PC-3 (cell line): Measurements from ENCODE around the gene TCERG1L.

Source experiments
- CTCF ChIP-seq: fragments of 300-600 bp; sonication (generic); conservative IDR thresholded peaks from 2 replicates; pipeline ENCODE4 v1.5.1; 2017; ENCODE audit warnings: antibody characterized with exemption, low read depth, mild to moderate bottlenecking, low read length
- EZH2phosphoT487 ChIP-seq: fragments of 300-600 bp; sonication (generic); IDR thresholded peaks from 2 replicates; pipeline ENCODE4 v1.6.1; 2018; ENCODE audit warnings: mild to moderate bottlenecking, antibody characterized with exemption, low read length, borderline replicate concordance

- TF ChIP-seq CTCF: no peak
- no peak for TF ChIP-seq EZH2phosphoT487
Measured at GRCh38 chr10:131146790-131147189, 164.7 kb downstream of the TCERG1L start.
